Type B pancreatic cell (in vitro differentiated cells): ENCODE results near the gene NDST4. TPM values are rescaled to one million over a fixed set of nuclear protein-coding genes. Genes with fewer than 3 reads are reported as not detected.

Source experiments
- DNase-seq: peaks from one replicate; pipeline ENCODE4 v3.0.0; 2021; ENCODE audit warnings: mixed read lengths; ENCODE audit not compliant: unreplicated experiment; ENCODE audit errors: extremely low spot score
- H3K27ac Mint-ChIP-seq: 2 replicates; pipeline ENCODE4 v1.8.0; 2021; ENCODE audit warnings: mild to moderate bottlenecking, mixed read lengths
- H3K27me3 Mint-ChIP-seq: 2 replicates; pipeline ENCODE4 v1.8.0; 2021; ENCODE audit warnings: mixed read lengths
- H3K36me3 Mint-ChIP-seq: 2 replicates; pipeline ENCODE4 v1.8.0; 2021; ENCODE audit warnings: mixed read lengths
- H3K4me1 Mint-ChIP-seq: one replicate; pipeline ENCODE4 v1.8.0; 2021; ENCODE audit warnings: mixed read lengths; ENCODE audit not compliant: unreplicated experiment
- H3K4me3 Mint-ChIP-seq: 2 replicates; pipeline ENCODE4 v1.8.0; 2021; ENCODE audit warnings: mild to moderate bottlenecking, mixed read lengths
- H3K9me3 Mint-ChIP-seq: 2 replicates; pipeline ENCODE4 v1.8.0; 2021; ENCODE audit warnings: mixed read lengths
- total RNA-seq: library from RNA; stranded (reverse); gene quantifications from 2 replicates; pipeline ENCODE4 v1.2.1, GENCODE V29; 2021; ENCODE audit warnings: low replicate concordance
- TF ChIP-seq, protein P1 (sequence below): fragments of 200-600 bp; sonication (generic); conservative IDR thresholded peaks from 2 replicates; pipeline ENCODE4 v1.5.0; 2021; ENCODE audit warnings: antibody characterized with exemption, mild to moderate bottlenecking

The NDST4 gene
- total RNA-seq, 1 donor from 2014 or later, result 9.9 TPM

DNA sequence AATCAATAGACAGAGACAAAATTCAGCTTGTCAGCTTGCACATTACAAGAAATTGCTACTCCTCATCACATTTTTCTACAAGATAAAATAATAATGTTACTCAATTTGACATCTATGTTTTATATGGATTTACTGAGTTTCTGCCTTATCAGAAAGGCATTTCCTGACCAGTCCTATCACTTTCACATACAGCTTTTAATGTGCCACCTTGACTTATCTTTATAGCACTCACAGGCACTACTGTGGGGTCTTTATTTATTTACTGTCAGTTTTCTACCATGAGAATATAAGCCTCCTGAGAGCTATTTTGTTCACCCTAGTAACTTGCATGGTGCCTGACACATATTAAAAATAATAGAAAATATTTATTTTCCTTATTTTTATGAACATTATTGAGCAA, 6.0 kb downstream of the NDST4 start:
- Mint-ChIP-seq H3K36me3 (no peaks in the 10 kb centered on the region), H3K27me3 (no peaks in the 10 kb centered on the region), H3K9me3 (no peaks in the 10 kb centered on the region), H3K4me1 (peaks cover 4% of the 10 kb centered on the region), H3K27ac (no peak overlapping the region), H3K4me3 (no peak overlapping the region)
- DNase-seq, result no peak
- TF ChIP-seq, protein P1, sequence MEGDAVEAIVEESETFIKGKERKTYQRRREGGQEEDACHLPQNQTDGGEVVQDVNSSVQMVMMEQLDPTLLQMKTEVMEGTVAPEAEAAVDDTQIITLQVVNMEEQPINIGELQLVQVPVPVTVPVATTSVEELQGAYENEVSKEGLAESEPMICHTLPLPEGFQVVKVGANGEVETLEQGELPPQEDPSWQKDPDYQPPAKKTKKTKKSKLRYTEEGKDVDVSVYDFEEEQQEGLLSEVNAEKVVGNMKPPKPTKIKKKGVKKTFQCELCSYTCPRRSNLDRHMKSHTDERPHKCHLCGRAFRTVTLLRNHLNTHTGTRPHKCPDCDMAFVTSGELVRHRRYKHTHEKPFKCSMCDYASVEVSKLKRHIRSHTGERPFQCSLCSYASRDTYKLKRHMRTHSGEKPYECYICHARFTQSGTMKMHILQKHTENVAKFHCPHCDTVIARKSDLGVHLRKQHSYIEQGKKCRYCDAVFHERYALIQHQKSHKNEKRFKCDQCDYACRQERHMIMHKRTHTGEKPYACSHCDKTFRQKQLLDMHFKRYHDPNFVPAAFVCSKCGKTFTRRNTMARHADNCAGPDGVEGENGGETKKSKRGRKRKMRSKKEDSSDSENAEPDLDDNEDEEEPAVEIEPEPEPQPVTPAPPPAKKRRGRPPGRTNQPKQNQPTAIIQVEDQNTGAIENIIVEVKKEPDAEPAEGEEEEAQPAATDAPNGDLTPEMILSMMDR, result no peak

DNA sequence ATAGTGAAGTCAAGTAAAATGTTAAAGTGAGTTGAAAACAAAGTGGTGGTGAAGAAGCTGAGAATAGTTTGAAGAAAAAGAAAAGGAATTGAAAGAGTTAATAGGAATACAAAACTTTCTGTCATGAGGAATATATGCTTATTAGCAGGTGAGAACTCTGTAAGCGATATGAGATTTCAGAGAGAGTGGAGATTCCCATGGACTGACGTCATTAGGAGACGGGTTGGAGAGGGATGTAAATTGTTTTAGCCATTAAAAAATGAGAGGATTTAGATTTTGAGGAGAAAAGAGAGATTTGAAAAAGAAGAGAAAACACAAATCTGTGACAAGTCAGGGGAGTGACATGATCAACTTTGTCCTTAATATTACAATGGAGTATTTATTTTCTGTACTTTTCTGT, 11.7 kb downstream of the NDST4 start:
- no peak overlapping the region for H3K27ac Mint-ChIP-seq
- no peaks in the 10 kb centered on the region for H3K4me1 Mint-ChIP-seq
- H3K27me3 Mint-ChIP-seq, result no peaks in the 10 kb centered on the region
- TF ChIP-seq, protein P1, result no peak
- DNase-seq, result no peak
- no peaks in the 10 kb centered on the region for H3K36me3 Mint-ChIP-seq
- H3K9me3 Mint-ChIP-seq, result no peaks in the 10 kb centered on the region
- H3K4me3 Mint-ChIP-seq, result no peak overlapping the region

DNA sequence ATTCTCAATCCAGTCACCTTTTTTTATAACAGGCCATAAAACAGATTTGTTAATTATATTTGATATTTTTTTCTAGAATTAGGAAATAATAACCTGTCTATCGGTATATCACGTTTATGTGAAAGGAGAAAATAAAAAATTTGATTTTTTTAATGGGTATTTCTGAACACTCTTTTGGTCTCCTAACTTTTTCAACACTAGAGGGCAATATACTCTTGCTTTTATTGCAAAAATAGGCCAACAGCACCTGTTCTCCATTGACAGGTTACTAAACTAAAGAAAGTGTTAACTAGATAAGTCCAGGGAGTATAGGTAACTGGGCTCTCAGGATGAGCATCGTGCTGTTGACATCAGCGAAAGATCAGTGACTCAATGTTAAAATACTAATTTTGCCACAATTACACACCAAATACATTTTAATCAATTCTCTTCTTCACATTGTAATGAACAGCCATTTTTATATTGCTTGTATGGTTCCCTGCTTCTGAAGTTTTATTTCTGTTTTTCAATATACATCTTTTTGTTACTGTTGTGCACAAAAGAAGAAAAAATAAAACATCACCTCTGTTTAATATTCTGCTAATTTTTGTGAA, 22.8 kb downstream of the NDST4 start:
- no peaks in the 10 kb centered on the region for H3K4me1 Mint-ChIP-seq
- H3K36me3 Mint-ChIP-seq, result no peaks in the 10 kb centered on the region
- no peak overlapping the region for H3K4me3 Mint-ChIP-seq
- no peaks in the 10 kb centered on the region for H3K9me3 Mint-ChIP-seq
- no peak overlapping the region for H3K27ac Mint-ChIP-seq
- TF ChIP-seq, protein P1, result peak; percentile 91
- H3K27me3 Mint-ChIP-seq, result no peaks in the 10 kb centered on the region
- no peak for DNase-seq

DNA sequence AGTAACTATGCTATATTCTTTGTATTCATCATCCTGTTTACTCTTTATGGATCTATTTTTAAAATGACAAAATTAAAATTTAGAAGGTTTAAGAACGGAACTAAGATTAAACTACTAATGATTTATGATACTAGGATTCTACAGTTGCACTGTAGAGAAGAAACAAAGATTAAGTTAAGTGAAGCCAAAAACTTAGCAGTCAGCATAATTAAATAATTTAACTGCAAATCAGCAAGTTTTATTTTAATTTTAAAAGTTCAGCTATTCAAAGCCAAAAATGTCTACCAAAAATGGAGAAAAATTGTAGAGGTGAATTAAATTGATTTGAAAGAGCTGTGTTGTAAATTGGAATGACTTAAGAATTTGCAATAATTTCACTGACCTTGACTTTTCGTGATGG, 30.8 kb downstream of the NDST4 start:
- no peaks in the 10 kb centered on the region for H3K36me3 Mint-ChIP-seq
- H3K9me3 Mint-ChIP-seq, result peaks cover 8% of the 10 kb centered on the region
- no peak for DNase-seq
- no peaks in the 10 kb centered on the region for H3K27me3 Mint-ChIP-seq
- no peak overlapping the region for H3K4me3 Mint-ChIP-seq
- H3K27ac Mint-ChIP-seq, result no peak overlapping the region
- no peaks in the 10 kb centered on the region for H3K4me1 Mint-ChIP-seq
- TF ChIP-seq, protein P1, result no peak

DNA sequence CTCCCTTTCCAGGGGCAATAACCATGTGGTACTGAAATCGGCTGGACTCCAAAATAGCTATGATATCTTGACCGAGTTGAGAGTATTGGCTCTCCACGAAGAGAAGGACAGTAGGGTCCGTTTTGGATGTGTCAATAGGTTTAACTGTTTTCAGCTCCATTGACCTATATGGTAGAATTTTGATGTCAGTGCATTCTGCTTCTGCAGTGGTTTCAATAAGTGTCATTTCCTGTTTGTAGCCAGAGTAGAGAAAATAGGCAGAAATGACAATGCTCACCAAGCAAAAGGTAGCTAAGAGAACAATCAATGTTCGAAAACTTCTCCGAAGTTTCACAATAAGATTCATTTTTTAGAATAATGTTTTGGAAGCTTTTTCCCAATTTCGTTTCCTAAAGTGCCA, 36.7 kb downstream of the NDST4 start:
- no peaks in the 10 kb centered on the region for H3K9me3 Mint-ChIP-seq
- H3K4me1 Mint-ChIP-seq, result no peaks in the 10 kb centered on the region
- H3K36me3 Mint-ChIP-seq, result no peaks in the 10 kb centered on the region
- no peak overlapping the region for H3K27ac Mint-ChIP-seq
- TF ChIP-seq, protein P1, result no peak
- no peaks in the 10 kb centered on the region for H3K27me3 Mint-ChIP-seq
- no peak for DNase-seq
- H3K4me3 Mint-ChIP-seq, result no peak overlapping the region

DNA sequence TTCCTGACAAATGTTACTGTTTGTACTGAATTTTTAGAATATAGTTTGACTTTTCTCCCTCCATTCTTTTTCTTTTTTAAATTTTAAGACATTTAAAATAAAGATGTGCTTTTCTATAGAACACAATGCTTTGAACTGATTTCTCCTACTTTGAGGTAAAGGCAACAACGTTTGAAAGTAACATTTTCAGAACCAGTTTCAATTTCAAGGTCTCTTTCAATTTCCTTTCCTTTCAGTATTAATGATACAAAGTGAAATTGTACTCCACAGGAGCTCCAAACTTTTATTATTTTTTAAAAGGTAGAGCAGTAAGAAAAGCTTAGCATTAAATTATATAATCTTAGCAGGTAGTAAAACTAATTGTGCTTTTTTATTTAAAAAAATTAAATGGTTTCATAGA, 54.9 kb downstream of the NDST4 start:
- Mint-ChIP-seq H3K9me3 (no peaks in the 10 kb centered on the region), H3K4me3 (no peak overlapping the region), H3K27me3 (no peaks in the 10 kb centered on the region), H3K27ac (no peak overlapping the region), H3K4me1 (no peaks in the 10 kb centered on the region), H3K36me3 (no peaks in the 10 kb centered on the region)
- TF ChIP-seq, protein P1, result no peak
- no peak for DNase-seq
